Hindlimb muscle (tissue), 1 donor: Measurements from ENCODE around the gene ABLIM3. TPM values are rescaled to one million over a fixed set of nuclear protein-coding genes. Genes with fewer than 3 reads are reported as not detected.
A peak's percentile ranks its signal among the peaks of the same experiment; 100 is the strongest.

Source experiments
- DNase-seq: peaks from one replicate; pipeline ENCODE4 v3.0.0-alpha.2; 2013
- polyA plus RNA-seq: library from polyadenylated mRNA; unstranded; fragments of 120-200 nt; gene quantifications from one replicate; pipeline ENCODE4 v1.2.1, GENCODE V29; 2013; ENCODE audit not compliant: insufficient read length

ABLIM3 gene
- 91.2 TPM for polyA plus RNA-seq

- DNase-seq = peak; percentile 68
These were observed at the start of gene ABLIM3 for GRCh38 chr5:149141224-149141956. ABLIM3 (plus strand) TSS chr5:149141493; CDS start chr5:149142096, 603 bp downstream.

- no peak for DNase-seq
These were observed 47.7 kb upstream of the ABLIM3 start for GRCh38 chr5:149093625-149094024.

- DNase-seq = no peak
These were observed 46.3 kb upstream of the ABLIM3 start for GRCh38 chr5:149094996-149095395.

- DNase-seq = no peak
These were observed 41.4 kb upstream of the ABLIM3 start for GRCh38 chr5:149099920-149100319.

GRCh38 chr5:149100331-149100730, 41.0 kb upstream of the ABLIM3 start:
- DNase-seq = no peak

GRCh38 chr5:149108651-149109280, 32.5 kb upstream of the ABLIM3 start:
- DNase-seq = no peak

- DNase-seq = no peak
These were observed 30.9 kb upstream of the ABLIM3 start for GRCh38 chr5:149110406-149110805.

- no peak for DNase-seq
These were observed 27.6 kb upstream of the ABLIM3 start for GRCh38 chr5:149113669-149114068.

GRCh38 chr5:149114403-149115312, 26.6 kb upstream of the ABLIM3 start:
- peak; percentile 56 for DNase-seq

GRCh38 chr5:149117970-149118369, 23.3 kb upstream of the ABLIM3 start:
- no peak for DNase-seq

- DNase-seq = no peak
These were observed 22.8 kb upstream of the ABLIM3 start for GRCh38 chr5:149118463-149118862.

GRCh38 chr5:149121145-149121544, 20.1 kb upstream of the ABLIM3 start:
- no peak for DNase-seq

- no peak for DNase-seq
These were observed 18.1 kb upstream of the ABLIM3 start for GRCh38 chr5:149123211-149123610.

- no peak for DNase-seq
These were observed 15.9 kb upstream of the ABLIM3 start for GRCh38 chr5:149125386-149125891.

- DNase-seq = no peak
These were observed 14.4 kb upstream of the ABLIM3 start for GRCh38 chr5:149126906-149127305.

GRCh38 chr5:149127394-149127955, 13.8 kb upstream of the ABLIM3 start:
- DNase-seq = no peak

GRCh38 chr5:149128023-149128875, 13.0 kb upstream of the ABLIM3 start:
- DNase-seq = no peak

- no peak for DNase-seq
These were observed 12.1 kb upstream of the ABLIM3 start for GRCh38 chr5:149129181-149129580.

GRCh38 chr5:149130121-149130914, 11.0 kb upstream of the ABLIM3 start:
- no peak for DNase-seq

- no peak for DNase-seq
These were observed 8.8 kb upstream of the ABLIM3 start for GRCh38 chr5:149132474-149132873.
